ENCODE measurements around the gene FFAR4.

The FFAR4 gene

DNA sequence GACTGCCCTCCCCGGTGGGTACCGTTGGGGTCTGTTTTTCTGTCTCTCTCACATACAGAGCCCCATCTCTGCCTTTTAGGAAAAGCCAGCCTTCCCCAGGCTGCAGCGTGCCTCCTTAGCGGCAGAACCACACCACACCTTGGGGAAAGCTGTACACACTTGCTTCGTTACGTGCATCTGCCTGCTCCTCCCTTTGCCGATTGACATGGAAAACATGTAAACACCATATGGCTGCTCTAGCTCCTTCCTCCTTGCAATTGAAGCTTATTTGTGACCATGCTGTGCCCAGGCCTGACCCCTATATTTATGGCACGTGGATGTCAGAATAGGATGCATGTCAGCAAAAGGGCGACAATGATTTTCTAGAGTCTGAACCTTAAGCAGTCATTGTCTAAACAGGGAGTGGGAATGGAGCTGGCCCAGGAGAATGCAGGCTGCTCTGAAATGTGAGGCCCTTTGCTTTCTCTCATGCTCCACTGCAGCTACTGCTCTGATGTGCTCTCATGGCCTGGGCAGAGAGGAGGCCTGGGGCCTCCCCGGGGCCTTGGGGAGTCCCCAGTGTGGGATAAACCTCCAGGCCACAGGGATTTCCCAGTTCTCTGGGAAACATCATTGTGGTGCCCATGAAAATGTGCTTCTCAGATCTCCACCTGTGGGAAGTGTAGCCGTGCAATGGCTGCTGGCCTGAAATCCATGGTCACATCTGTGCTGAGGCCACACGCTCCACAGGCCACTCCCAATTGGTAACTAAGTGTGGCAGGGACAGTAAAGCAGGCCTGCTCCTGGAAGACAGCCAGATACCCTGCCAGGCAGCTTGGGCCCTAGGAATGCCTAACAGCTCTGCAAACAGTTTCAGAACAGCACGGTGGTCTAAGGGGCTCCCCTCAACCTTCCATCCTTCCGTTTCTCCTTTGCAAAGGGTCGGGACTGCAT is 64.4 kb downstream of the FFAR4 start:
- Histone ChIP-seq H3K9me3 (ENCODE audit: low read length) (no peaks in the 10 kb centered on the region), H3K9ac (ENCODE audit: low read length) (no peak overlapping the region), H3K36me3 (ENCODE audit: insufficient read depth, low read length) (no peaks in the 10 kb centered on the region), H3K27me3 (ENCODE audit: control insufficient read depth in 1 of 2, insufficient read depth in 2 of 2, low read length in 2 of 2) (no peaks in the 10 kb centered on the region), H3K27ac (ENCODE audit: low read depth, low read length) (no peak overlapping the region), H3K4me1 (ENCODE audit: insufficient read depth, low read length) (no peaks in the 10 kb centered on the region), H3K4me3 (ENCODE audit: low read depth in 1 of 2, low read length in 2 of 2) (no peak overlapping the region)
